Myometrial cell (primary cell): Measurements from ENCODE around the gene SPAG17. TPM values are rescaled to one million over a fixed set of nuclear protein-coding genes. Genes with fewer than 3 reads are reported as not detected.

ENCODE experiments used
- total RNA-seq: library from RNA; depleted of rRNA; stranded (reverse); fragments of >200 nt; gene quantifications from 2 replicates; pipeline ENCODE4 v1.2.3, GENCODE V29; 2015

SPAG17 gene
- not detected in 2 replicates for total RNA-seq

DNA sequence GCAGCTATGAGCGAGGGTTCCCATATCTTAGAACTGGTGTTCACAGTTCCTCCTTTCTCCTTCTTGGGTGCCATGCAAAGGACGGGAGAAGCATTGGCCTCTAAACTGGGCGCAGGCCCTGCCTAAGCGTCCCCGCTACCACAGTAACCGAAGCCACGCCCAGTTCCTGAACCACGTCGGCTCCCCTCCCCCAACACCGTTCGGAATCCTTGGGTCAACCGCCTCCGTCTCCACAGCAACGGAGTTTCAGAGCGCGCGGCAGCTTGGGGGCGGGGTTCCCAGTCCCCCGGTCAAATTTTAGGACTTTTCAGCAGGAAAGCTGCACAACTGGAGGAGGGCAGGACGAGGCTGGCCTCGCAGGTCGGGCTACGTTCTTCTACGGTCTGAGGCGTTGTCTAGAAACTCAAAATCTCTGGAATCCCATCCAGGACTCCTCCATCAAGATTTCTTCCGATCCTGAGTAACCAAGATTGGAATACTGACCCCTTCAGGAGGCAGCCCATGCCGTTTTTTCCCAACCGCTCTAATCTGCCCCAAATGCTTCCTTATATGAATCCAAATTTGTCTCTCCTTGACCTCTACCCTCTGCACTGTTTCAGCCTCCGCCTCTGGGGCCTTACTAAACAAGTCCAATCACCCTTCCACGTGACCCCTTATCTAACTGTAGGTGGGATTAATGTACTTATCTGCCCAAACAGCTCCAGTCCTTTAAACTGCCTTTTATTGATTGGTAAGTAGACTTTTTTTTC is at the start of gene SPAG17:
Gene SPAG17 (minus strand): TSS at position 145 of the 749 bp plus-strand sequence. CDS start 71 bp downstream, at position 74.

GRCh38 chr1:117929343-117930172 is 255.5 kb downstream of the SPAG17 start, which contains the start of the genes GDAP2 and WDR3:
Gene GDAP2, minus strand, starts transcription at chr1:117929621. Its CDS starts 9,264 bp downstream, at chr1:117920357.
Gene WDR3, plus strand, starts transcription at chr1:117929739. Its CDS starts 3,581 bp downstream, at chr1:117933320.

